Kidney epithelial cell (primary cell): Measurements from ENCODE around the gene LIPA. TPM values are rescaled to one million over a fixed set of nuclear protein-coding genes. Genes with fewer than 3 reads are reported as not detected.

Experiments used
- DNase-seq: peaks from one replicate; pipeline ENCODE4 v3.0.0-alpha.2; 2010; ENCODE audit warnings: low read depth
- H3K27me3 ChIP-seq: 2 replicates; pipeline ENCODE4 v1.6.0; 2011; ENCODE audit warnings: low read length; ENCODE audit not compliant: control insufficient read depth, insufficient read depth
- H3K36me3 ChIP-seq: 2 replicates; pipeline ENCODE4 v1.5.1; 2011; ENCODE audit warnings: low read length; ENCODE audit not compliant: control insufficient read depth, insufficient read depth
- H3K4me3 ChIP-seq: 2 replicates; pipeline ENCODE4 v1.5.1; 2011; ENCODE audit warnings: low read depth, mild to moderate bottlenecking, control low read depth, low read length
- total RNA-seq: library from RNA; depleted of rRNA; stranded (reverse); fragments of >200 nt; gene quantifications from 2 replicates; pipeline ENCODE4 v1.2.3, GENCODE V29; 2015
- TF ChIP-seq, protein P1 (sequence below): IDR thresholded peaks from 2 replicates; pipeline ENCODE4 v1.5.1; 2011; ENCODE audit warnings: mild to moderate bottlenecking, moderate library complexity, low read length, control low read depth, inconsistent platforms; ENCODE audit not compliant: insufficient read depth, poor library complexity, severe bottlenecking

Gene LIPA
- total RNA-seq, result 59.2 and 67.6 TPM in 2 replicates

DNA sequence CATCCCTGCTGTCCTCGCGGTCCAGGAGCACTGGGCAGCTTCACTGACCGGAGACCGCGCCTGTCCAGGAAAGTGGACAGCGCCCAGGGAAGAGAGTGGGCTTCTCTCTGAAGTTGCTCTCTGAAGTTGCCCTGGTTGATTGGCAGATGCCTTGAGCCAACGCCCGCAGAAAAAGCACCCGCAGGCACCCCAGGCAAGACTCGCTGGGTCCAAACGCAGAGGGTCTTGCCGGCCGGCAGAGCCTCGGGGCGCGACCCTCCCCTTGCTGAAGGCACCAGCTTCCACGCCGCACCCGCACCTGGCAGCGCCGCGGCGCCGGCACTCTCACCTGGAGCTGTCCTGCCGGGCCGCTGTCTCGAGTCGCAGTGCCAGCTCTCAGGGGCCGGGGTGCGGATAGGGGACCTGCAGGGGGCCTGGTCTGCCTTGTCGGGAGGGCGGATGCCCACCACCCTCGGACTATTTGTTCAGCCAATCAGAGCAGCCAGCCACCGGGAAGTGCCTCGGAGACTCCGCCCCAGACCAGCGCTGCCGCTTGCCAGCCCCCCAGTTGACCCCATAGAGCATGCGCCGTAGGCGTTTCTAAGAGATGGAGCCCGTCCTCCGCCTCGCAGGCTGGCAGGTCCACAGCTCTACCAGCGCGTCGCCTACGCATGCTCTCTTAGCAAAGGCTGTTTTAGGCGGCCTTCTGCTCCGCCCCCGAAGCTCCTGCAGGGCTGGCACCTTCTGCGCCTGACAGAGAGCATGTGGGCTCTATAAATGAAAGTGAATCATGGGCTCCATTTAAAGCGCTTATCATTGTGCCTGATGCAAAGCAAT, at the start of gene LIPA:
LIPA (minus strand) TSS at position 367 of the 816 bp plus-strand sequence. CDS start 4,127 bp downstream, outside the sequence.
- TF ChIP-seq, protein P1, sequence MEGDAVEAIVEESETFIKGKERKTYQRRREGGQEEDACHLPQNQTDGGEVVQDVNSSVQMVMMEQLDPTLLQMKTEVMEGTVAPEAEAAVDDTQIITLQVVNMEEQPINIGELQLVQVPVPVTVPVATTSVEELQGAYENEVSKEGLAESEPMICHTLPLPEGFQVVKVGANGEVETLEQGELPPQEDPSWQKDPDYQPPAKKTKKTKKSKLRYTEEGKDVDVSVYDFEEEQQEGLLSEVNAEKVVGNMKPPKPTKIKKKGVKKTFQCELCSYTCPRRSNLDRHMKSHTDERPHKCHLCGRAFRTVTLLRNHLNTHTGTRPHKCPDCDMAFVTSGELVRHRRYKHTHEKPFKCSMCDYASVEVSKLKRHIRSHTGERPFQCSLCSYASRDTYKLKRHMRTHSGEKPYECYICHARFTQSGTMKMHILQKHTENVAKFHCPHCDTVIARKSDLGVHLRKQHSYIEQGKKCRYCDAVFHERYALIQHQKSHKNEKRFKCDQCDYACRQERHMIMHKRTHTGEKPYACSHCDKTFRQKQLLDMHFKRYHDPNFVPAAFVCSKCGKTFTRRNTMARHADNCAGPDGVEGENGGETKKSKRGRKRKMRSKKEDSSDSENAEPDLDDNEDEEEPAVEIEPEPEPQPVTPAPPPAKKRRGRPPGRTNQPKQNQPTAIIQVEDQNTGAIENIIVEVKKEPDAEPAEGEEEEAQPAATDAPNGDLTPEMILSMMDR, result no peak
- Histone ChIP-seq H3K27me3 (no peaks in the 10 kb centered on the region), H3K36me3 (no peaks in the 10 kb centered on the region), H3K4me3 (peak within 1 kb of the TSS; percentile 87)
- peak; percentile 92 for DNase-seq

DNA sequence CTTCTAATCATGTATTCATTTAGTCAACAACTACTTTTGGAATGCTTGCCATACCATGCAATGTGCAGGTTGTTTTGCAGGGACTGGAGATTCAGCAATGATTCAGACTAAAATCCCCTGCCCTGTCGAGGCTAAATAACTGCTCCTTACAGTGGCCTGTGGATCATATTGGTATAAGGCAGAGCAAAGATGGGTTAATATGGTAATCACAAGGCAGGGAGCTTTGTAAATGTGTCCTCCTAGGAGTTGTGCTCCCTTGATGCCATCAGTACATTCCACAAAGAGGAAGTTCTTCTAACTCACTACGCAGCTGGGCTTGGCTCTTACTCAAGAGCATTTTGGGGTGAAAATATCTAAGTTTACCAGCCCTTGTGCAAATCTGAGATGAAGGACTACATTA, 49.7 kb upstream of the LIPA start:
- no peaks in the 10 kb centered on the region for H3K36me3 ChIP-seq
- TF ChIP-seq, protein P1, result no peak
- H3K27me3 ChIP-seq, result no peaks in the 10 kb centered on the region
- DNase-seq, result no peak
- no peak overlapping the region for H3K4me3 ChIP-seq

DNA sequence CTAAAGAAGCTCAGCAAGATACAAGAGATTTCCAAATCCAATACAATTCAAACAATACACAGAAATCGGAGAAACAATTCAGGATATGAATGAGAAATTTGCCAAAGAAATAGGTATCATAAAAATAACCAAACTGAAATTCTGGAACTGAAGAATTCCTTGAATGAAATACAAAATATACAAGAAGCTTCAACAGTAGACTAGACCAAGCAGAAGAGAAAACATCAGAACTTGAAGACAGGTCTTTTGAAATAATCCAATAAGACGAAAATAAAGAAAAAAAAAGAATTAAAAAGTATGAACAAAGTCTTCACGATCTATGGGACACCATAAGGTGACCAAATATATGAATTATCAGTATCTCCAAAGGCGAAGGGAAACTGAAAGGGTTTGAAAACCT, 47.5 kb upstream of the LIPA start:
- H3K4me3 ChIP-seq, result no peak overlapping the region
- DNase-seq, result no peak
- TF ChIP-seq, protein P1, result no peak

DNA sequence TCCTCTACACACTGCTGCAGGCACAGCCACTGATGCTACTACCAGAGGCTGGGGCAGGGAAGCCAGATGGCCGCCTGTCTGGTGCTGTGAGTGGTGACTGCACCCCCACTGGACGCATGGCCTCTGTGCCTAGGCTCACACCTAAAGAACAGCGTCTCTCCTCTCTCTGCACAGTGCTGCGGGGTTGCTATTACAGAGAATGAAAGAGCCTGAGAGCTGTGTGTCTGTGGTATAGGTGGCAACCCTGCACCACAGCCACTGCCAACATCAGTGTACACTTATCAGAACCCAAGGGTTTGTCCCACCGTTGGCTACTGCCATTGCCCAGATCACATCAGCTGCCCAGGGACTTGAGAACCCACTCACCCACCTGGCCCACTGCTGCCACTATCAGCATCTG, 46.2 kb upstream of the LIPA start:
- no peak overlapping the region for H3K4me3 ChIP-seq
- no peaks in the 10 kb centered on the region for H3K36me3 ChIP-seq
- TF ChIP-seq, protein P1, result no peak

More for the DNA sequence above, 47.5 kb upstream of the LIPA start:
- H3K27me3 ChIP-seq, result no peaks in the 10 kb centered on the region
- no peaks in the 10 kb centered on the region for H3K36me3 ChIP-seq

DNA sequence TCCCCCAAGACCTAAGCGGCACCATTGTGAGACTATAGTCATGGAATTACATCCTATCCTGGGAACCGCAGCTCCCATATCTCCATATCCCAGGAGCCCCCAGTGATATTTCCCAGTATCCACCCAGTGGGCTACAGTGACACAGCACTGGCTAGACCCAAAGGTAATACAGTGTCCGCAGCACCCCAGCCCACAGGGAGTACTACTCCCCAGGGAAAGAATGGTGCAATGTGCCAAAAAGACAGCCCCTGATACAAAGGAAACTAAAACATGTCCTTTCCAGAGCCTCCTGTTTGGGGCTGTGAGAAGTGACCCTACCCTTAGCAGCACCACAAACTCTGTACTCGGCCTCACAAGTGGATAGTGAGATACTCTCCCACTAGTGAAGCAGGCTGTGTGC, 45.8 kb upstream of the LIPA start:
- TF ChIP-seq, protein P1, result no peak
- no peak overlapping the region for H3K4me3 ChIP-seq
- no peak for DNase-seq
- H3K36me3 ChIP-seq, result no peaks in the 10 kb centered on the region
- no peaks in the 10 kb centered on the region for H3K27me3 ChIP-seq

More for the DNA sequence above, 46.2 kb upstream of the LIPA start:
- no peaks in the 10 kb centered on the region for H3K27me3 ChIP-seq
- DNase-seq, result no peak
